ENCODE results near the gene CAMK1G.
A peak's percentile ranks its signal among the peaks of the same experiment; 100 is the strongest.

Gene CAMK1G

GRCh38 chr1:209628618-209629299, 45.2 kb downstream of the CAMK1G start:
- Histone ChIP-seq H3K27ac (ENCODE audit: low read length) (no peak overlapping the region), H3K4me3 (ENCODE audit: low read length in 2 of 2) (no peak overlapping the region), H3K4me1 (ENCODE audit: control insufficient read depth, insufficient read depth, low read length) (peaks cover 27% of the 10 kb centered on the region), H3K9me3 (ENCODE audit: control insufficient read depth in 2 of 2, low read length in 2 of 2) (no peaks in the 10 kb centered on the region), H3K27me3 (ENCODE audit: control insufficient read depth in 1 of 2, insufficient read depth in 2 of 2, low read length in 2 of 2) (no peaks in the 10 kb centered on the region), H3K9ac (ENCODE audit: low read length in 2 of 2) (no peak overlapping the region), H3K36me3 (ENCODE audit: control insufficient read depth in 2 of 2, insufficient read depth in 2 of 2, low read length in 2 of 2) (no peaks in the 10 kb centered on the region)

GRCh38 chr1:209629621-209630382, 46.3 kb downstream of the CAMK1G start:
- Histone ChIP-seq H3K4me1 (ENCODE audit: control insufficient read depth, insufficient read depth, low read length) (peaks cover 27% of the 10 kb centered on the region), H3K4me3 (ENCODE audit: low read length in 2 of 2) (no peak overlapping the region), H3K9ac (ENCODE audit: low read length in 2 of 2) (no peak overlapping the region), H3K27ac (ENCODE audit: low read length) (no peak overlapping the region), H3K9me3 (ENCODE audit: control insufficient read depth in 2 of 2, low read length in 2 of 2) (no peaks in the 10 kb centered on the region), H3K36me3 (ENCODE audit: control insufficient read depth in 2 of 2, insufficient read depth in 2 of 2, low read length in 2 of 2) (no peaks in the 10 kb centered on the region), H3K27me3 (ENCODE audit: control insufficient read depth in 1 of 2, insufficient read depth in 2 of 2, low read length in 2 of 2) (no peaks in the 10 kb centered on the region)

- Histone ChIP-seq H3K4me1 (ENCODE audit: control insufficient read depth, insufficient read depth, low read length) (peaks cover 22% of the 10 kb centered on the region), H3K9ac (ENCODE audit: low read length in 2 of 2) (no peak overlapping the region), H3K27me3 (ENCODE audit: control insufficient read depth in 1 of 2, insufficient read depth in 2 of 2, low read length in 2 of 2) (no peaks in the 10 kb centered on the region), H3K4me3 (ENCODE audit: low read length in 2 of 2) (no peak overlapping the region), H3K27ac (ENCODE audit: low read length) (no peak overlapping the region), H3K9me3 (ENCODE audit: control insufficient read depth in 2 of 2, low read length in 2 of 2) (no peaks in the 10 kb centered on the region), H3K36me3 (ENCODE audit: control insufficient read depth in 2 of 2, insufficient read depth in 2 of 2, low read length in 2 of 2) (no peaks in the 10 kb centered on the region)
Measured at GRCh38 chr1:209630383-209631225, 47.1 kb downstream of the CAMK1G start.

GRCh38 chr1:209633335-209633997, 50.0 kb downstream of the CAMK1G start:
- H3K9me3 ChIP-seq (ENCODE audit: control insufficient read depth in 2 of 2, low read length in 2 of 2), result no peaks in the 10 kb centered on the region
- H3K27me3 ChIP-seq (ENCODE audit: control insufficient read depth in 1 of 2, insufficient read depth in 2 of 2, low read length in 2 of 2), result no peaks in the 10 kb centered on the region
- no peak overlapping the region for H3K9ac ChIP-seq (ENCODE audit: low read length in 2 of 2)
- no peak overlapping the region for H3K4me3 ChIP-seq (ENCODE audit: low read length in 2 of 2)
- no peaks in the 10 kb centered on the region for H3K4me1 ChIP-seq (ENCODE audit: control insufficient read depth, insufficient read depth, low read length)
- H3K36me3 ChIP-seq (ENCODE audit: control insufficient read depth in 2 of 2, insufficient read depth in 2 of 2, low read length in 2 of 2), result no peaks in the 10 kb centered on the region
- H3K27ac ChIP-seq (ENCODE audit: low read length), result no peak overlapping the region

GRCh38 chr1:209634005-209634737, 50.7 kb downstream of the CAMK1G start:
- no peaks in the 10 kb centered on the region for H3K36me3 ChIP-seq (ENCODE audit: control insufficient read depth in 2 of 2, insufficient read depth in 2 of 2, low read length in 2 of 2)
- no peaks in the 10 kb centered on the region for H3K27me3 ChIP-seq (ENCODE audit: control insufficient read depth in 1 of 2, insufficient read depth in 2 of 2, low read length in 2 of 2)

GRCh38 chr1:209635850-209636249, 52.3 kb downstream of the CAMK1G start:
- H3K4me1 ChIP-seq (ENCODE audit: control insufficient read depth, insufficient read depth, low read length), result no peaks in the 10 kb centered on the region
- no peak overlapping the region for H3K9ac ChIP-seq (ENCODE audit: low read length in 2 of 2)
- no peak overlapping the region for H3K27ac ChIP-seq (ENCODE audit: low read length)
- no peaks in the 10 kb centered on the region for H3K36me3 ChIP-seq (ENCODE audit: control insufficient read depth in 2 of 2, insufficient read depth in 2 of 2, low read length in 2 of 2)
- H3K4me3 ChIP-seq (ENCODE audit: low read length in 2 of 2), result no peak overlapping the region
- no peaks in the 10 kb centered on the region for H3K9me3 ChIP-seq (ENCODE audit: control insufficient read depth in 2 of 2, low read length in 2 of 2)
- H3K27me3 ChIP-seq (ENCODE audit: control insufficient read depth in 1 of 2, insufficient read depth in 2 of 2, low read length in 2 of 2), result no peaks in the 10 kb centered on the region

More at GRCh38 chr1:209634005-209634737, 50.7 kb downstream of the CAMK1G start:
- Histone ChIP-seq H3K4me1 (ENCODE audit: control insufficient read depth, insufficient read depth, low read length) (no peaks in the 10 kb centered on the region), H3K9me3 (ENCODE audit: control insufficient read depth in 2 of 2, low read length in 2 of 2) (no peaks in the 10 kb centered on the region), H3K27ac (ENCODE audit: low read length) (no peak overlapping the region), H3K4me3 (ENCODE audit: low read length in 2 of 2) (no peak overlapping the region), H3K9ac (ENCODE audit: low read length in 2 of 2) (no peak overlapping the region)

DNA sequence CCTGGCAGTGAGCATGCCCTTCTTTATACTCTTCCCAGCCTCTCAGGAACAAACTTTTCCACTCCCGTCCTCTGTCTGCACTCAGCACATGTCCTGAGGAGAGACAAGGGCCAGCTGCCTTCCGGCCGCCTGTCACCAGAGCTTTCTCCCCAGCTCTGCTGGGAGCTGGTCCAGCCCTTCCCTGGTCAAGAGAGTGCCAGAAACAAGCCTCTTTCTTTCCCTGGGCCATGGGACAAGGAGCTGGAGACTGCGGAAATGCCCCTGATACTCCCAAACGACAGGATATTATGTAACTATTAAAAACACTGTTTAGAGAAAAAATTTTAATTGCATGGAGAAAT, 58.3 kb downstream of the CAMK1G start:
- peaks cover 35% of the 10 kb centered on the region for H3K4me1 ChIP-seq (ENCODE audit: control insufficient read depth, insufficient read depth, low read length)
- H3K9ac ChIP-seq (ENCODE audit: low read length in 2 of 2), result peak overlapping the region in 1 of 2 donors; percentile 62

GRCh38 chr1:209642816-209643215, 59.3 kb downstream of the CAMK1G start:
- Histone ChIP-seq H3K27ac (ENCODE audit: low read length) (peak overlapping the region; percentile 66), H3K27me3 (ENCODE audit: control insufficient read depth in 1 of 2, insufficient read depth in 2 of 2, low read length in 2 of 2) (no peaks in the 10 kb centered on the region), H3K36me3 (ENCODE audit: control insufficient read depth in 2 of 2, insufficient read depth in 2 of 2, low read length in 2 of 2) (no peaks in the 10 kb centered on the region), H3K9ac (ENCODE audit: low read length in 2 of 2) (no peak overlapping the region), H3K4me3 (ENCODE audit: low read length in 2 of 2) (peak overlapping the region in 1 of 2 donors; percentile 0), H3K9me3 (ENCODE audit: control insufficient read depth in 2 of 2, low read length in 2 of 2) (no peaks in the 10 kb centered on the region), H3K4me1 (ENCODE audit: control insufficient read depth, insufficient read depth, low read length) (peaks cover 37% of the 10 kb centered on the region)

More for the DNA sequence above, 58.3 kb downstream of the CAMK1G start:
- peak overlapping the region in 1 of 2 donors; percentile 40 for H3K4me3 ChIP-seq (ENCODE audit: low read length in 2 of 2)
- peak overlapping the region; percentile 83 for H3K27ac ChIP-seq (ENCODE audit: low read length)
- H3K36me3 ChIP-seq (ENCODE audit: control insufficient read depth in 2 of 2, insufficient read depth in 2 of 2, low read length in 2 of 2), result no peaks in the 10 kb centered on the region
- H3K9me3 ChIP-seq (ENCODE audit: control insufficient read depth in 2 of 2, low read length in 2 of 2), result no peaks in the 10 kb centered on the region
- H3K27me3 ChIP-seq (ENCODE audit: control insufficient read depth in 1 of 2, insufficient read depth in 2 of 2, low read length in 2 of 2), result no peaks in the 10 kb centered on the region

DNA sequence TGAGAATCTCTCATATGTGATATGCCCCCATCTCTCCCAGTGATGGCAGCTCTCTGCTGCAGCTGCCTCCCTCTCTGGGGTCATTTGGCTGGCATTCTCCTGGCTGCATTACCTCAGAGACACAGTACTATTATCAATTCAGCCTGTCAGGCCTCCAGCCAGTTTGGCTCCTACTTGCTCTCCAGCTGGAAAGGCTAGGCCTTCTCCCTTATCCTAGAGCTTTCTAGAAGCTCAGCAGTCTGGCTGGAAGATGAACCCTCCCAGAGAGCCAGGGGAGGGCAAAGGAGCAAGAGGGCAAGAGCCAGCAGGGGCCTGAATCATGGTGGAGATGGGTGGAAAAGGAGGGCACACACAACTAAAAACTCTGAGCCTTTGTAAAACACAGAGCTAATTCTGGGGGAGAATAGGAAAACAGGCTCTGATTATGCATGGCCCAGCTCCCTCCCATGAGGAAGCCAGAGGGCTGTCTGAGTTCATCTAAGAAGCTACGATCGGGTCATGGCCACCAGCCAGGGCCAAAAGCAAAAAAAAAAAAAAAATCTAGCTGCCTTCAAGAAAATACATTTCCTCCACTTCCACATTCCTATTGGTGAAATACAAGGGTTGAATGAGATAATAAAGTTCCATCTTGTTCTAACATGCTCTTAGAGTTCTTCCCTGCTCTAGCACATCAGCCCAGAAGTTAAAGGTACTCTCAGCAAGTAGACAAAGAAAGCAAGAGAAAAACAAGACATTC, 59.9 kb downstream of the CAMK1G start:
- Histone ChIP-seq H3K4me3 (ENCODE audit: low read length in 2 of 2) (peak overlapping the region in 1 of 2 donors; percentile 0), H3K4me1 (ENCODE audit: control insufficient read depth, insufficient read depth, low read length) (peaks cover 42% of the 10 kb centered on the region), H3K9me3 (ENCODE audit: control insufficient read depth in 2 of 2, low read length in 2 of 2) (no peaks in the 10 kb centered on the region), H3K27me3 (ENCODE audit: control insufficient read depth in 1 of 2, insufficient read depth in 2 of 2, low read length in 2 of 2) (no peaks in the 10 kb centered on the region), H3K27ac (ENCODE audit: low read length) (peak overlapping the region; percentile 66), H3K36me3 (ENCODE audit: control insufficient read depth in 2 of 2, insufficient read depth in 2 of 2, low read length in 2 of 2) (no peaks in the 10 kb centered on the region), H3K9ac (ENCODE audit: low read length in 2 of 2) (no peak overlapping the region)

All from stomach smooth muscle (tissue), 2 donors.